AG04449 (cell line): ENCODE measurements around the gene SHH.

Experiments used
- CTCF ChIA-PET: fragments of 350-600 bp; formaldehyde crosslinking; extraction: SDS; loops from one replicate; lab custom pipeline; 2021; ENCODE audit warnings: antibody characterized with exemption; lab: Yijun Ruan, JAX
- POLR2A ChIA-PET: fragments of 400-600, 350-600 bp; formaldehyde crosslinking; extraction: SDS; loops from one replicate; lab custom pipeline; 2020; ENCODE audit warnings: antibody characterized with exemption, inconsistent platforms; lab: Yijun Ruan, JAX
- DNase-seq: peaks from one replicate; pipeline ENCODE4 v3.0.0-alpha.2; 2010; ENCODE audit warnings: low read depth, low spot score
- H3K4me3 ChIP-seq: 2 replicates; pipeline ENCODE4 v1.5.1; 2011; ENCODE audit warnings: low read depth, mild to moderate bottlenecking, control low read depth, low read length
- TF ChIP-seq, protein P1 (sequence below): IDR thresholded peaks from one replicate; pipeline ENCODE4 v1.5.1; 2011; ENCODE audit warnings: mild to moderate bottlenecking, moderate library complexity, low read length, control low read depth, inconsistent platforms; ENCODE audit not compliant: insufficient read depth; ENCODE audit errors: missing control alignments

The SHH gene

GRCh38 chr7:155807789-155808548, 4.3 kb downstream of the SHH start:
- DNase-seq = no peak
- ChIA-PET CTCF (interaction anchor here (1.1 kb wide), 1 partner anchor 1008 kb away, joined by 3 read pairs; no protein-coding TSS in a partner anchor), POLR2A (no interaction called here)
- H3K4me3 ChIP-seq = no peak overlapping the region
- TF ChIP-seq, protein P1, sequence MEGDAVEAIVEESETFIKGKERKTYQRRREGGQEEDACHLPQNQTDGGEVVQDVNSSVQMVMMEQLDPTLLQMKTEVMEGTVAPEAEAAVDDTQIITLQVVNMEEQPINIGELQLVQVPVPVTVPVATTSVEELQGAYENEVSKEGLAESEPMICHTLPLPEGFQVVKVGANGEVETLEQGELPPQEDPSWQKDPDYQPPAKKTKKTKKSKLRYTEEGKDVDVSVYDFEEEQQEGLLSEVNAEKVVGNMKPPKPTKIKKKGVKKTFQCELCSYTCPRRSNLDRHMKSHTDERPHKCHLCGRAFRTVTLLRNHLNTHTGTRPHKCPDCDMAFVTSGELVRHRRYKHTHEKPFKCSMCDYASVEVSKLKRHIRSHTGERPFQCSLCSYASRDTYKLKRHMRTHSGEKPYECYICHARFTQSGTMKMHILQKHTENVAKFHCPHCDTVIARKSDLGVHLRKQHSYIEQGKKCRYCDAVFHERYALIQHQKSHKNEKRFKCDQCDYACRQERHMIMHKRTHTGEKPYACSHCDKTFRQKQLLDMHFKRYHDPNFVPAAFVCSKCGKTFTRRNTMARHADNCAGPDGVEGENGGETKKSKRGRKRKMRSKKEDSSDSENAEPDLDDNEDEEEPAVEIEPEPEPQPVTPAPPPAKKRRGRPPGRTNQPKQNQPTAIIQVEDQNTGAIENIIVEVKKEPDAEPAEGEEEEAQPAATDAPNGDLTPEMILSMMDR = no peak

DNA sequence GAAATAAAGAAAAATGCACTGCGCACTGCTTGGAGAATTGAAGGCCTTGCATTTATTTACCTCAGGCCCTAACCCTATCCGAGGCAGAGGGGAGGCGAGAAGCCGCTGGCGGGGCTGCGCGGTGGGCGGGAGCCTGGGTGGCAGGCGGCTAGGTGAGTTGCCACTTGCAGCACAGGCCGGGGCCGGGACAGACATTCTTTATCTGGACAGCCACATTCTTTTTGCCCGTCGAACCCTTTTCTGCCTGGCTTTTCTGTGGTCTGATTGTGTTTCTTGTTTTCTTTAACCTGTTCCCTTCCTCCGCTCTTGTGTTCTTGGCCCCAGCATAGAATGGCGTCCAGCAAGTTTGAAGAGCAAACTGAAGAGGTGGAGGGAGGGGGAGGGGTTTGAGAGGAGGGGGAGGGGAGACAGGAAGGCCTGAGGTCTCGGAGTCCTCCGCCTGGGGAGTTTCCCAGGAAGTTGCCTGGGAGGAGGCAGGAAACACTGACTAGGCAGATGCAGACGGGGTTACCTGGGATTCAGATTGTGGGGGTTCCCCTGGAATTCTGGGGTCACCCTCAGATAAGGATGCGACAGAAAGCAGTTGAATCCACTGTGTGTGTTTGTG, 5.1 kb downstream of the SHH start:
- CTCF ChIA-PET = interaction anchor here (1.8 kb wide), 1 partner anchor 971 kb away, joined by 4 read pairs; no protein-coding TSS in a partner anchor
- TF ChIP-seq, protein P1 = no peak
- POLR2A ChIA-PET = no interaction called here
- no peak overlapping the region for H3K4me3 ChIP-seq
- no peak for DNase-seq

DNA sequence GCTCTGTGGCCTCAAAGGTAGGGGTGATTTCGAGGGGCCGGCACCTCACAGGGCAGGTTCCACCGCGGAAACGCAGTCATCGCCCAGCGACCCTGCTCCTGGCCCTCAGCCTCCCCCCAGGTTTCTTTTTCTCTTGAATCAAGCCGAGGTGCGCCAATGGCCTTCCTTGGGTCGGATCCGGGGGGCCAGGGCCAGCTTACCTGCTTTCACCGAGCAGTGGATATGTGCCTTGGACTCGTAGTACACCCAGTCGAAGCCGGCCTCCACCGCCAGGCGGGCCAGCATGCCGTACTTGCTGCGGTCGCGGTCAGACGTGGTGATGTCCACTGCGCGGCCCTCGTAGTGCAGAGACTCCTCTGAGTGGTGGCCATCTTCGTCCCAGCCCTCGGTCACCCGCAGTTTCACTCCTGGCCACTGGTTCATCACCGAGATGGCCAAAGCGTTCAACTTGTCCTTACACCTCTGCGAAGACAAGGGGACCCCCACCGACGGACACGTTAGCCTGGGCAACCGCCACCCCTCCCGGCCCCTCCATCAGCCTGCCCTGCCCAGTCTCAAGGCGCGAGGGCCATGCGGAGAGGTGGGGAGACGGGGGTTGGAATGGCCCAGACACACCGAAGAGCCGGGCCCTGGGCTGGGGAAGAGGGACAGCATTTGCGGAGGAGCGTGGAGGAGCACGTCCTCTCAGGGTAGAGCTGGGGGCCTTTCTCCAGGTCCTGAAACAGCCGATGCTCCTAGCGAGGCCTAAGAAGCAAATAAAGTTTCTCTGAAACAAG, 6.0 kb downstream of the SHH start:
- TF ChIP-seq, protein P1 = no peak
- POLR2A ChIA-PET = no interaction called here
- no peak for DNase-seq
- CTCF ChIA-PET = interaction anchor here (0.7 to 2.6 kb wide), 9 partner anchors 8 to 1094 kb away, joined by 3 to 10 read pairs (median 4); no protein-coding TSS in a partner anchor
- H3K4me3 ChIP-seq = peak overlapping the region; percentile 46

DNA sequence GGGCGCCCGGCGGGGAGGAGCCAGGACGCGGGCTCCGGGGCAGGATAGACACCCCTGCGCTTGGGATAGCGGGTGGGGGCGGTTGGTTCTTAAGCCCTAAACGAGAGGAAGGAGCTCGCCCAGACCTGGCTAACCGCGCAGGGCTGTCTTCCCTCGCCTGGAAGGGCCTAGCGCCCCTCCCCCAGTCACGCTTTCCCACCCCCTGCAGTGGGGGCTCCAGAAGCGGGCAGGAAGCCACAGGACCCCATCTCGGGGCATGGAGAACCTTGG, 6.5 kb downstream of the SHH start:
- TF ChIP-seq, protein P1 = no peak
- POLR2A ChIA-PET = no interaction called here
- CTCF ChIA-PET = interaction anchor here (0.7 to 2.6 kb wide), 11 partner anchors 9 to 1095 kb away, joined by 3 to 10 read pairs (median 4); no protein-coding TSS in a partner anchor
- no peak for DNase-seq
- H3K4me3 ChIP-seq = peak overlapping the region; percentile 46

DNA sequence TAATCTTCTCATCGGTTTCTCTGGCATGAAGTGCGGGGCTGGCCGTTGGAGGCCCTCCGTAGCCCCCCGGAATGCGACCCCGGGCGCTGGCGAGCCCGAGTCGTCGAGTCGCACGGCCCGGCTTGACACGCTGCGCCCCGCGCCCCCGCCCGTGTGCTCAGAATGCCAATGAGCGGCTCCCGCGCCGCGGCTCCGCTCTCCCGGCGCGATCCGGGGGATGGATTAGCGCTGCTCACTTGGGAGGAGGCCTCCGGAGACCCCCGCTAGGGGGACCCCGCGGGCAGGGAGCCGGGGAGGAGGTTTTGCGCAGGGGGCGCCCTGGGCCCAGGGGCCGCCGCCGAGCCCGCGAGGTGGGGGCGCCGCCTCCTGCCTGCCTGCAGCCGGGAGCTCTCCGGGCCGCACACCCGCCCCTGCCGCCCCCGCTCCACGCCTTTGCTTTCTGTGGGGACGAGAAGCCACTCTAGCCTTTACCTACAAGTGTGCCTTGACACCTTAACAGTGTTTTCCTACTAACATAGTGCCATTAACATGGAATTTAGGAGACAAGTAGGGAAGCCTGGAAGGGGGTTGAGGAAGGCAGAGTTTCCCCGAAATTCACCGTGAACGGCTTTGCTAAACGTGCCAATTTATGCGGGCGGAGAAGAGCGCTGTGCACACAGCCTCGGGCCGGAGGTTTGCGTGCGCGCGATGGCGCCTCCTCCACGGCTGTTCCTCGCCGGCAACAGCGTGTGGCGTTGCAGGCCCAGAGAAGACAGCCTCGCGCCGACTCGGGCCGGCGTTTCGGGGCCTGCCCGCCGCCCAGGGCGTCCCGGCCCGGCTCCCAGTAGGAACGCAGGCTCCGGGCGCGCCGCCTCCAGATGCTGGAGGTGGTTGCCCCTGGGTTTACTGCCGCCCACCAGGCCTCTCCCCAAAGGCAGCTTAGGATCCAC, 7.1 kb downstream of the SHH start:
- ChIA-PET POLR2A (no interaction called here), CTCF (interaction anchor here (0.7 to 2.6 kb wide), 12 partner anchors 9 to 1096 kb away, joined by 3 to 10 read pairs (median 4); no protein-coding TSS in a partner anchor)

More for the DNA sequence above, 7.1 kb downstream of the SHH start:
- DNase-seq = no peak
- H3K4me3 ChIP-seq = peak overlapping the region; percentile 46
- TF ChIP-seq, protein P1 = peak; percentile 73
